GM10266 (cell line): ENCODE results near the gene SLC12A4.
"Not testable (repeated sequence)": the region's sequence is repeated elsewhere in the genome, so short reads cannot be mapped to it uniquely, and the experiment has no call there.

ENCODE experiments used
- DNase-seq: peaks from one replicate; pipeline ENCODE4 v3.0.0; 2012; ENCODE audit errors: extremely low spot score
- CTCF ChIP-seq: IDR thresholded peaks from 2 replicates; pipeline ENCODE4 v1.5.1; 2012; ENCODE audit warnings: mild to moderate bottlenecking, low read depth; ENCODE audit not compliant: control insufficient read depth, insufficient read depth; ENCODE audit errors: missing control alignments

SLC12A4 gene

GRCh38 chr16:67982011-67982696 is 13.7 kb upstream of the SLC12A4 start:
- no peak for DNase-seq
- TF ChIP-seq CTCF: no peak

GRCh38 chr16:67979955-67980678 is 11.7 kb upstream of the SLC12A4 start, which contains the start of gene DPEP3:
Gene DPEP3, minus strand, starts transcription at chr16:67980499. Its CDS starts 119 bp downstream, at chr16:67980380.
- no peak for DNase-seq
- TF ChIP-seq CTCF: peak; percentile 9

DNA sequence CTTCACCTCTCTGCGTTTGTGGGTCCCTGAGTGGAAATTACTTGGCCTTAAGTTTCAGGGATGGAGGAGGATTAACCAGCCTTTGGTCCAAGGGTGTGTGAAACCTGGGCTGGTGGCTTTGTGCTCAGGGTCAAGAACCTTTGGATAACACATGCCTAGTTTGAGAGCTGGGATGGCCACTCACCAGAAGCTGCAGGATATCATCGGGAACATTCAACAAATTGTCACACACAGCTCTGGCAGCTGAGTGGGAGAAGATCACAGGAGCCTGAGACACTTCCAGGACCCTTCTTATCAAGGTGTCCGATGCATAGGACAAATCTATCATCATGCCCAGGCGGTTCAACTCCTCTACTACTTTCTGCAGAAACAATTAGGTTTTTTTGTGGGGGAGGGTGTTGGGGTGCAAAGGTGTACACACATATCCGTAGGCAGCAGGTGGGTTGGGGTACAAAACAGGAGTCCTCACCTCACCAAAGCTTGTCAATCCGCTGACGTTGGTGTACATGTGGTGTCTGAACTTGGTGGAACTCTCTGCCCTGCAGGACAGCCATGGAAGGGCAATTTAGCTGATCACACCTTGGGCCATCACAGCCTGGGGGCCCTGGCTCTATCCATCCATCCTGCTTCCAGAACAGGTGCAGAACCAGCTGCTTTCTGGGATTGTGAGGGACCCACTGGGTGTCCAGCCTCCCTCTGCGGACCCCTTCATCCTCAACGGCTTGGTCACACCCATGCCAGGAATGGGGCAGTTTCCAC is 9.2 kb upstream of the SLC12A4 start:
- no peak for TF ChIP-seq CTCF

DNA sequence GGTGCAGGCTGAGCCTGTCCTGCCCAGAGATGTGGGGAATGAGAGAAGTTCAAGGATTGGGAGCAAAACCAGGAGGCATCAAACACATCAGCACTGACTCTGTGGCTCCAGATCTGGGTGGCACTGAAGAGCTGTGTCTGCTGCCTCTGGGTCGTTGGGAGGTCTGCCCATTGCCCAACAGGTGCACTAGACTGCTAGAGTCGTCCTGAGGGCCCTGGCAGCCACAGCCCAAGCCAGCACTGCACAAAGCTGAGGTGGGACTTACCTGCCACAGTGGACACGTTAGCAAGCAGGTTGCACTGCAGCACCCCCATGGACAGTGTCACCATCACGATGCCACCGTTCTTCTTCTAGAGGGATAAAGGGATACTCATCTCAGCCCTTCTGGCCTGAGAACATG is 8.6 kb upstream of the SLC12A4 start:
- no peak for TF ChIP-seq CTCF
- no peak for DNase-seq

More for the DNA sequence above, 9.2 kb upstream of the SLC12A4 start:
- no peak for DNase-seq

GRCh38 chr16:67976205-67976604 is 7.8 kb upstream of the SLC12A4 start:
- no peak for DNase-seq
- no peak for TF ChIP-seq CTCF

DNA sequence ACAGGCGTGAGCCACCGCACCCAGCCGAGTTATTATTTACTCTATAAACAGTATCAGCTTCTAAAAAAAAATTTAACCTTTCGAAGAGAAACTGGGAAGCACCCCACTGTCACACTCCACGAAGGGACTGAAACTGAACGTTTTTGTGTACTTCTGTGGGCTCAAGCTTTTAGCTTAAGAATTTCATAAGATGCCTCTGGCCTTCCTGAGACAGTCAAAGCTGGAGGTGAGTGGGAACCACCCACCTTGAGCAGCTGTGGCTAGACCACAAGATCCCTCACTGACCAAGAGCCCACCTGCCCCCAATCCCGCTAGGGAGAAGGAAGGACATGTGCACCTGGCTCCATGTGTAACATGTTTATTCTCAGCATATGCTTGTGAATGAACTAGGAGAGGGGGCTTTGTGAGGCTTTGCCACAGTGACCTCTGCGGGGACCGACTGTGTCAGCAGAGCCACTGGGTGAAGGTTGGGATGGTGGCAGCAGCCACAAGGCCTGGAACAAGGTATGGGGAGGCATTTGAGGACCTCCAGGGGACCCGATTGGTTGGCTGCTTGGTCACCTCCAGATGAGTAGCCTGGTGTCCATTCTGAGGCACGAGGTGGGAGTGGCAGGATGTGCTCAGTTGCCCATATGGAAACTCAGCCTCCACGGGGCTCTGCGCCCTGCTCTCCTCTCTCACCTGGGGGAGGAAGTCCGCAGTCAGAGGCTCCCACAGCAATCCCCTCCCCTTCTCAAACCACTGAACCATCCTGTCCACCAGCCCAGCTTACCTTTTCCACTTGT is 7.1 kb upstream of the SLC12A4 start:
- no peak for TF ChIP-seq CTCF

GRCh38 chr16:67972285-67972684 is 3.8 kb upstream of the SLC12A4 start:
- DNase-seq: not testable (repeated sequence)

More for the DNA sequence above, 7.1 kb upstream of the SLC12A4 start:
- DNase-seq: no peak
